HG02763 (cell line): Measurements from ENCODE around the gene SMAD6.

Source experiments
- ATAC-seq: cut with Tn5 transposase; IDR thresholded peaks from one replicate; pipeline ENCODE4 v1.9.1; 2021; ENCODE audit warnings: mild to moderate bottlenecking, moderate library complexity; ENCODE audit not compliant: unreplicated experiment

The SMAD6 gene

GRCh38 chr15:66771351-66771650 is 69.3 kb downstream of the SMAD6 start:
- ATAC-seq = no peak

DNA sequence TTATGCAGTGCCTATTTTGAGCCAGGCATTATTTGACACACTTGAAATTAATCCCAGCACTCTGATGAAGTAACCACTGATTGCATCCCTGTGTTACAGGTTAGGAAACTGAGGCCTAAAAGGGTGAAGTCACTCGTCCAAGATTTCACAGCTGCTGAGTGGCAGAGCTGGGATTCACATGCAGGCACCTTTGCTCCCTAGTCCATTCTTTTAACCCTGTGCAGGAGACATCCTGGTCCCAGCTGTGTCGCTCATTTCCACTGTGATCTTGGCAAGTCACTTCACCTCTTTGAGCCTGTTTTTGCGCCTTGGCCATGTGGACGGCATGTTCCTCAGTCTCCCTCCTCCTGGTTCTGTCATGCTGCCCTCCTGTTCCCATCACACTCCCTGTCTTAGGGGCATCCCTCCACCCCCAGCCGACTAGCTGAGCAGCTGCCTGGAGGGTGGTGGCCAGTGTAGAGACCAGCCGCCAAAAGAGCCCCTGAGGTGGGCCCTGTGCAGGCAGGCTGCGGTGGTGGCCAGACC is 70.6 kb downstream of the SMAD6 start:
- ATAC-seq = no peak

DNA sequence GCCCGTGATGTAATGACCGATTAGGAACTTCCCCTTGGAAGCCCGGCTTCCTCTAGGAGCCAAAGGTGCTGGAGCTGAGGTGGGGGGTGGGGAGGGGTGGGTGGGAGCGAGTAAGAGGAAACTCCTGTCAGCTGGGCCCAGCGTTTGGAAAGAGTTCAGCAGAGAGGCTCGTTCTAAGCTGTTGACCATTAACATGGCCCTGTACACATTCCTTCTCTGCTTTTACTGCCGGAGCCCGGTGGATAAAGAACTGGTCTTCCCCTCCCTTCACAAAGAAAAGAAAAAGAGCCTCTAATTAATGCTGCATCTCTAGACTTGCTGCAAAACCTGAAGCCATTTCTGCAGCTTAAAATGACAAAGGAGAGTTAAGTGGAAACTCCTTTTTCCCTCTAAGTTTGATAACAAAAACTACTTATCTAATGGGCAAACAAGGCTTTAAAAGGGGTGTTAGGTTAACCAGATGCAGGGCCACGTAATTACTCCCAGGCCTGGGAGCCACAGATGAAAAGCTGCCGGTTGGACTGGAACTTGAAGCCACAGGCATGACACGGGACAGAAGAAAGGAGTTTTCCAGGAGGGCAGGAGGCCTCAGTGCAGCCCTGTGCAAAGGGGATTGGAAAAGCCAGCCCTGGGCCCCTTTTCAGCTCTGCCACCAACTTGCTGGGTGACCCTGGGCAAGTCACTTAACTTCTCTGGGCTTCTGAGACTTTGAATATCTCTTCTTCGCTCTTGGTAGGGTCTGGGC is 71.3 kb downstream of the SMAD6 start:
- no peak for ATAC-seq

- no peak for ATAC-seq
Observed at GRCh38 chr15:66774001-66774814, 72.2 kb downstream of the SMAD6 start.

- no peak for ATAC-seq
Observed at GRCh38 chr15:66775127-66776105, 73.4 kb downstream of the SMAD6 start.

DNA sequence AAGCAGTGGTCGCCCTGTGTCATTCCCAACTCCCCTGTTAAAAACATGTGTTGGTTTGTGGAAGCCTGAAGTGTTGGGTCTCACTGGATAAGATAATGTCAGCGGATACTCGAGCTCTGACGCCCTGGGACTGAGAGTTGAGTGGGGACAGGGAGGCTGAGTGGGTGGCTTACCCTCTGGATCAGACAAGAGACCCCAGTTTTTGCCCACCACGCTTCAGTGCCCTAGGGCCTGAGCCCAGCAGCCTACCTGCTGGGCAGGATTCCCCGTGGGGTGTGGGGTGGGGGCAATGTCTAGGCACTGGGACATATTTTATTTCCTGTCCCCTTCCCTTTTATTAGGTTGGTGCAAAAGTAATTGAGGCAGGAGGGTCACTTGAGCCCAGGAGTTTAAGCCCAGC is 75.0 kb downstream of the SMAD6 start:
- ATAC-seq = no peak

DNA sequence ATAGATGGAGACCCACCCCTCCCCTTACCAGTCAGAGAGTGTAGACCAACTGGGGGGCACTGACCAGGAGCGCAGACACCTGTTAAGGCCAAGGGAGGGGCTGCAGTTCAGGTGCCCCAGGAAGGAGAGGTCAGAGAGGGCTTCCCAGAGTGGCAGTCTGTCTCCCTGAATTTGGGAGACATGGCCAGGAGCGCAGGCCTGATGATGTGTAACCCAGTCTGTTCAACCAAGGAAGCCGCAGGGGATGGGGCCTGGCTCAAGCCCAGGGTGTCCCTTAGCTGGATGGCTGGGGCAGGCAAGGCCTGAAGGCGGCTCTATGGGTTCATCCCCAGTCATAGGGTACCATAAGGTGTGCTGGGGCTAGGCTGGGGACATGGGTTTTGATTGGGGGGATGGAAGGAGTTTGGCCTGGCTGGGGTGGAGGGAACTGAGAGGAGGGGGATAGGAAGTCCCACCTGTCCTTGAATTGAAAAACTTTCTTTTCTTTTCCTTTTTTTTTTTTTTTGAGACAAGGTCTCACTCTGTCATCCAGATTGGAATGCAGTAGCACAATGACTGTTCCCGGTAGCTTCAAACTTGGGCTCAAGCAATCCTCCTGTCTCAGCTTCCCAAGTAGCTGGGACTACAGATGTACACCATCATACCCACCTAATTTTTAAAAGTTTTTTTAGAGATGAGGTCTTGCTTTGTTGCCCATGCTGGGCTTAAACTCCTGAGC is 75.7 kb downstream of the SMAD6 start:
- ATAC-seq = no peak

DNA sequence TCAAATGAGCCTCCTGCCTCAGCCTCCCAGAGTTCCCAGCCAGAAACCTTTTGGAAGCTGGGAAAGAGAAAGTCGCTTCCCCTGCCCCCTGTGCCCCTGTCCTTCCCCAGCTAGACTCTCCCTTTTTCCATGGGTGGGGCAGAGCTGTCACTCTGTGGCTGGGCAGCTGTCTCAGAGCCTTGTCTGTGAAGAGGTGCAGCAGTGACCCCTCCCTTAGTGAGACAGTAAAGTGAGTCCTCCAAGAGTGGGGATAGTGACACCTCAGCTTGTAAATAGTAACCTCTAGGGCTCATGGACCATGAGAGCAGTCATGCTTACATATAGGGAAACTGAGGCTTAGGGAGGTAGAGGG is 76.3 kb downstream of the SMAD6 start:
- no peak for ATAC-seq

DNA sequence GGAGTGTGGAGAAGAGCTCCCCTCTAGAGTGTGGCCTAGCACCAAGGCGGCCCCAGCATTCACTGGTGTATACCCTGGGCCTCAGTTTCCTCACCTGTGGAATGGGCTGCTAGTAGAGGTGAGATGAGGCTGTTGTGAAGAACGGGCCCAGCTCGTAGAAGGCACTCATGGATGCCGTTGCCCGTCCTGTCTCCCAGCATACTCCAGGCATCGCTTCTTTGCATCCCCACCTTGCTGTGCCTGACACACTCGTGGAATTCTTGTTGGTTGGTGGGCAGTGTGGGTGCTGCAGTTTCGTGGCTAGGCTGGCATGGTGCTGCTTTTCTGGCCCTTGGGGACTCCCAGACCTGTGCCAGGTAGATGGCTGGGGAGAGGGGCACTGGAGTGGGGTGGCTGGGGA is 76.7 kb downstream of the SMAD6 start:
- no peak for ATAC-seq

- no peak for ATAC-seq
Observed at GRCh38 chr15:66779331-66780009, 77.4 kb downstream of the SMAD6 start.

GRCh38 chr15:66780172-66780972 is 78.3 kb downstream of the SMAD6 start:
- ATAC-seq = no peak

DNA sequence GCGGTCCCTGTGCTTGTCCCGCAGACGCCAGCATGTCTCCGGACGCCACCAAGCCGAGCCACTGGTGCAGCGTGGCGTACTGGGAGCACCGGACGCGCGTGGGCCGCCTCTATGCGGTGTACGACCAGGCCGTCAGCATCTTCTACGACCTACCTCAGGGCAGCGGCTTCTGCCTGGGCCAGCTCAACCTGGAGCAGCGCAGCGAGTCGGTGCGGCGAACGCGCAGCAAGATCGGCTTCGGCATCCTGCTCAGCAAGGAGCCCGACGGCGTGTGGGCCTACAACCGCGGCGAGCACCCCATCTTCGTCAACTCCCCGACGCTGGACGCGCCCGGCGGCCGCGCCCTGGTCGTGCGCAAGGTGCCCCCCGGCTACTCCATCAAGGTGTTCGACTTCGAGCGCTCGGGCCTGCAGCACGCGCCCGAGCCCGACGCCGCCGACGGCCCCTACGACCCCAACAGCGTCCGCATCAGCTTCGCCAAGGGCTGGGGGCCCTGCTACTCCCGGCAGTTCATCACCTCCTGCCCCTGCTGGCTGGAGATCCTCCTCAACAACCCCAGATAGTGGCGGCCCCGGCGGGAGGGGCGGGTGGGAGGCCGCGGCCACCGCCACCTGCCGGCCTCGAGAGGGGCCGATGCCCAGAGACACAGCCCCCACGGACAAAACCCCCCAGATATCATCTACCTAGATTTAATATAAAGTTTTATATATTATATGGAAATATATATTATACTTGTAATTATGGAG is 79.1 kb downstream of the SMAD6 start:
- no peak for ATAC-seq

DNA sequence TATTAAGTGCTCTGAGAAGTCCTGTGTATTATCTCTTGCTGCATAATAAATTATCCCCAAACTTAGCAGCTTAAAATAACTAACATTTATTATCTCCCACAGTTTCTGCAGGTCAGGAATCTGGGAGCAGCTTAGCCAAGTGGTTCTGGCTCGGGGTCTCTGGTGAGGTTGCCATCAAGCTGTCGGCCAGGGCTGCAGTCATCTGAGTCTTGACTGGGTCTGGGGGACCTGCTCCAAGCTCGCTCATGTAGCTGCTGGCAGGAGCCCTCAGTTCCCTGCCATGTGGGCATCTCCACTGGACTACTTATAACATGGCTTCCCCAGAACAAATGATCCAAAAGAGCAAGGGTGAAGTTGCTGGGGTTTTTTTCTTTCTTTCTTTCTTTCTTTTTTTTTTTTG is 80.7 kb downstream of the SMAD6 start:
- no peak for ATAC-seq

DNA sequence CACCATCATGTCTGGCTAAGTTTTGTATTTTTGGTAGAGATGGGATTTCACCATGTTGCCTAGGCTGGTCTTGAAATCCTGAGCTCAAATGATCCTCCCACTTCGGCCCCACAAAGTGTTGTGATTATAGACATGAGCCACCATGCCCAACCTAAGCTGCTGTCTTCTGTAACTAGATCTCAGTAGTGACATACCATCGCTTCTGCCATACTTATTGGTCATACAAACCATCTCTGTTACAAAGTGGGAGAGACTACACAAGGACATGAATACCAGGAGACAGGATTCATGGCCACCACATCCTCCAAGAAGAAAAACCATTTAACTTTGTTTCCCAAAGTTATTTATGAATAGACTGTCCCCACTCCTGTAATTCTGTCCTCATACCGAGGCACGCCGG is 81.3 kb downstream of the SMAD6 start:
- ATAC-seq = no peak

GRCh38 chr15:66783725-66784124 is 81.7 kb downstream of the SMAD6 start:
- ATAC-seq = no peak

- ATAC-seq = no peak
Observed at GRCh38 chr15:66784174-66784573, 82.1 kb downstream of the SMAD6 start.

GRCh38 chr15:66785637-66786036 is 83.6 kb downstream of the SMAD6 start:
- no peak for ATAC-seq

GRCh38 chr15:66786222-66786621 is 84.2 kb downstream of the SMAD6 start:
- no peak for ATAC-seq
